Prostate gland (tissue), 2 donors: ENCODE results near the gene PPP2R5B.

Source experiments
- POLR2A ChIP-seq: fragments of 450-650 bp; IDR thresholded peaks from one replicate; pipeline ENCODE4 v1.6.1; 2016; ENCODE audit warnings: antibody characterized with exemption, mild to moderate bottlenecking
- TF ChIP-seq, protein P1 (sequence below), 4 experiments: fragments of 200-600 bp in 2 of 4; fragments of 450-650 bp in 2 of 4; sonication (generic) in 2 of 4; IDR thresholded peaks; 1 replicate in 3 of 4; 2 replicates in 1 of 4; pipeline ENCODE4 v1.5.1; 2016 to 2019; ENCODE audit warnings: antibody characterized with exemption in 4 of 4, mild to moderate bottlenecking in 2 of 4, moderate library complexity in 2 of 4

DNA sequence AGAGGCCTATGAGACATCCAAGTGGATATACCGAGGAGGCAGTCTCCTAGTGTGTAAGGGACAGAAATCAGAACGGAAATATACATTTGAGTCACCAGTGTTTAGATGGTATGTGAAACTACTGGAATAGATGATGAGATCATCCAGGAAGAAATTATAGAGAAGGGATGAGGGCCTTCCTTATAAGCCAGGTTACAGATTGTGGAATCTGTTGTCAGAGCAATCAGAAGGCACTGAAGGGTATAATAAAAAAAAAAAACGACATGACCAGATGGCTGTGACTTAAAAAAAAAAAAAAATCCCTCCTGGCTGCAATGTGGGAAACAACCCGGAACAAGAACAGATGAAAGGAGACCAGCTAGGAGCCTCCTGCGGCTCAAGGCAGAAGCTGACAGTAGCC, 44.7 kb downstream of the PPP2R5B start:
- TF ChIP-seq, protein P1, sequence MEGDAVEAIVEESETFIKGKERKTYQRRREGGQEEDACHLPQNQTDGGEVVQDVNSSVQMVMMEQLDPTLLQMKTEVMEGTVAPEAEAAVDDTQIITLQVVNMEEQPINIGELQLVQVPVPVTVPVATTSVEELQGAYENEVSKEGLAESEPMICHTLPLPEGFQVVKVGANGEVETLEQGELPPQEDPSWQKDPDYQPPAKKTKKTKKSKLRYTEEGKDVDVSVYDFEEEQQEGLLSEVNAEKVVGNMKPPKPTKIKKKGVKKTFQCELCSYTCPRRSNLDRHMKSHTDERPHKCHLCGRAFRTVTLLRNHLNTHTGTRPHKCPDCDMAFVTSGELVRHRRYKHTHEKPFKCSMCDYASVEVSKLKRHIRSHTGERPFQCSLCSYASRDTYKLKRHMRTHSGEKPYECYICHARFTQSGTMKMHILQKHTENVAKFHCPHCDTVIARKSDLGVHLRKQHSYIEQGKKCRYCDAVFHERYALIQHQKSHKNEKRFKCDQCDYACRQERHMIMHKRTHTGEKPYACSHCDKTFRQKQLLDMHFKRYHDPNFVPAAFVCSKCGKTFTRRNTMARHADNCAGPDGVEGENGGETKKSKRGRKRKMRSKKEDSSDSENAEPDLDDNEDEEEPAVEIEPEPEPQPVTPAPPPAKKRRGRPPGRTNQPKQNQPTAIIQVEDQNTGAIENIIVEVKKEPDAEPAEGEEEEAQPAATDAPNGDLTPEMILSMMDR (IDR thresholded peaks at IDR 0.05), result no peak
- no peak for TF ChIP-seq POLR2A
